Ramos (cell line): Measurements from ENCODE around the gene PLA2G4B.

Experiments
- in situ Hi-C: fragments of 300-500 bp; cut with MboI; formaldehyde crosslinking; loops from one replicate; pipeline ENCODE4 v1.14.3; 2022; ENCODE audit warnings: low sequenced_read_pairs; ENCODE audit not compliant: unreplicated experiment

PLA2G4B gene

GRCh38 chr15:41805711-41806110 is 32.9 kb upstream of the PLA2G4B start:
- in situ Hi-C loops = loop anchor here (25.0 kb wide), 1 partner anchor 243 kb away; the partner anchor contains the start of gene TYRO3

- in situ Hi-C loops = loop anchor here (25.0 kb wide), 1 partner anchor 244 kb away; the partner anchor contains the start of gene TYRO3
Observed at GRCh38 chr15:41806291-41807181, 32.1 kb upstream of the PLA2G4B start.

- in situ Hi-C loops = loop anchor here (25.0 kb wide), 1 partner anchor 247 kb away; the partner anchor contains the start of gene TYRO3
Observed at GRCh38 chr15:41809121-41809520, 29.5 kb upstream of the PLA2G4B start.

GRCh38 chr15:41809526-41810220 is 29.0 kb upstream of the PLA2G4B start:
- in situ Hi-C loops = loop anchor here (25.0 kb wide), 1 partner anchor 247 kb away; the partner anchor contains the start of gene TYRO3

- in situ Hi-C loops = loop anchor here (25.0 kb wide), 1 partner anchor 249 kb away; the partner anchor contains the start of gene TYRO3
Observed at GRCh38 chr15:41810651-41811431, 27.8 kb upstream of the PLA2G4B start.

- in situ Hi-C loops = loop anchor here (25.0 kb wide), 1 partner anchor 249 kb away; the partner anchor contains the start of gene TYRO3
Observed at GRCh38 chr15:41811432-41812195, 27.0 kb upstream of the PLA2G4B start.

GRCh38 chr15:41812820-41813375 is 25.7 kb upstream of the PLA2G4B start:
- in situ Hi-C loops = loop anchor here (25.0 kb wide), 1 partner anchor 251 kb away; the partner anchor contains the start of gene TYRO3

- in situ Hi-C loops = loop anchor here (25.0 kb wide), 1 partner anchor 251 kb away; the partner anchor contains the start of gene TYRO3
Observed at GRCh38 chr15:41813426-41813825, 25.2 kb upstream of the PLA2G4B start.

GRCh38 chr15:41814534-41814933 is 24.1 kb upstream of the PLA2G4B start:
- in situ Hi-C loops = loop anchor here (25.0 kb wide), 1 partner anchor 252 kb away; the partner anchor contains the start of gene TYRO3

- in situ Hi-C loops = loop anchor here (25.0 kb wide), 1 partner anchor 254 kb away; the partner anchor contains the start of gene TYRO3
Observed at GRCh38 chr15:41816788-41817187, 21.9 kb upstream of the PLA2G4B start.

- in situ Hi-C loops = loop anchor here (25.0 kb wide), 1 partner anchor 255 kb away; the partner anchor contains the start of gene TYRO3
Observed at GRCh38 chr15:41817327-41817726, 21.3 kb upstream of the PLA2G4B start.

GRCh38 chr15:41817781-41818180 is 20.9 kb upstream of the PLA2G4B start:
- in situ Hi-C loops = loop anchor here (25.0 kb wide), 1 partner anchor 255 kb away; the partner anchor contains the start of gene TYRO3

GRCh38 chr15:41819455-41820050 is 19.1 kb upstream of the PLA2G4B start:
- in situ Hi-C loops = loop anchor here (25.0 kb wide), 1 partner anchor 257 kb away; the partner anchor contains the start of gene TYRO3

GRCh38 chr15:41820791-41821423 is 17.7 kb upstream of the PLA2G4B start:
- in situ Hi-C loops = loop anchor here (25.0 kb wide), 1 partner anchor 259 kb away; the partner anchor contains the start of gene TYRO3

- in situ Hi-C loops = loop anchor here (25.0 kb wide), 1 partner anchor 260 kb away; the partner anchor contains the start of gene TYRO3
Observed at GRCh38 chr15:41821831-41822230, 16.8 kb upstream of the PLA2G4B start.

- in situ Hi-C loops = loop anchor here (25.0 kb wide), 1 partner anchor 260 kb away; the partner anchor contains the start of gene TYRO3
Observed at GRCh38 chr15:41822471-41822870, 16.2 kb upstream of the PLA2G4B start.

- in situ Hi-C loops = loop anchor here (25.0 kb wide), 1 partner anchor 261 kb away; the partner anchor contains the start of gene TYRO3
Observed at GRCh38 chr15:41822957-41823356, 15.7 kb upstream of the PLA2G4B start.
